GM13976 (cell line): Measurements from ENCODE around the gene LMNTD1.

ENCODE experiments used
- DNase-seq: peaks from one replicate; pipeline ENCODE4 v3.0.0; 2012; ENCODE audit warnings: low spot score
- CTCF ChIP-seq: IDR thresholded peaks from 2 replicates; pipeline ENCODE4 v1.5.1; 2012; ENCODE audit warnings: borderline replicate concordance, mild to moderate bottlenecking; ENCODE audit not compliant: insufficient read depth; ENCODE audit errors: extremely low read depth, missing control alignments, control extremely low read depth
- in situ Hi-C: fragments of 300-500 bp; cut with MboI; formaldehyde crosslinking; loops from one replicate; pipeline ENCODE4 v1.12.0; 2022; ENCODE audit warnings: low sequenced_read_pairs, mixed read lengths, inconsistent platforms; ENCODE audit not compliant: unreplicated experiment

Gene LMNTD1

DNA sequence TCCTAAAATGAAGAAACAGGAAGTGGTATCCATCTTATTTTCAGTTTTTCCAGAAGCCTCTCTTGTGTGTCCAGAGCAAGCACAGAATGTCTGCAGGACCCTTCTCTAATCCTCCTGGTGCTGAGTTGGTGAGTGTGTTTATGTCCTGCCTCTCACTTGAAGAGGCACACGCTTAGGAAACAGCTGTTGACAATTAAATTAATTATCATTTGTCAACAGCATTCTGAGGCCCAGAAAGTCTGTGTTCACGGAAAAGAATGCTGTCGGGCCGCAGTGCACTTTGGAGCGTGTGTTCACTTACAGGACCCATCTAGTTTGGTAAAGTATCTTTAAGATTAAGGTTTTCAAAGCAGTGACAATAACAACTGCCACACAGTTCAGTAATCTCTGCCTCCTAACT lies 70.5 kb downstream of the LMNTD1 start:
- TF ChIP-seq CTCF: no peak
- DNase-seq: no peak
- in situ Hi-C loops: no loop called here

DNA sequence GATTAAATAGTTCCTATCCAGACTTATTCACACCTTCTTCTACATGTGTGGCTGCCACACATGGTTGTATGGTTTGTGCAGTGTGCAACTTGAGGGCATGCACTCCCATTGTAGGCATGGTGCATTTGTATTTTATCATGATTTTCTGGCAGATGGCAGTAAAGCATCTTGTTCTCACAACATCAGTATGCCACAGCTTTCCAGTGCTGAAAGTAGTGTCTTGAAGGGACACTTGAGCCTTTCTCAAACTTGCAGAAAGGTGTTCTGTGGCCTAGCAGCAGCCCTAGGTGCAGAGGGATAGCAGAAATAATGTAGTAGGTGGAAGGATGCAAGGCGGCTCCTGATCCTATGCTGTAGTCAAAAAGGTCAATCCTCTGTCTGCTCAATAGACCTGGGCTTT lies 72.9 kb downstream of the LMNTD1 start:
- TF ChIP-seq CTCF: no peak
- DNase-seq: no peak
- in situ Hi-C loops: no loop called here

GRCh38 chr12:25477217-25477616 lies 75.9 kb downstream of the LMNTD1 start:
- in situ Hi-C loops: no loop called here
- no peak for DNase-seq
- TF ChIP-seq CTCF: no peak

GRCh38 chr12:25472453-25472852 lies 80.6 kb downstream of the LMNTD1 start:
- DNase-seq: no peak
- in situ Hi-C loops: no loop called here
- no peak for TF ChIP-seq CTCF

DNA sequence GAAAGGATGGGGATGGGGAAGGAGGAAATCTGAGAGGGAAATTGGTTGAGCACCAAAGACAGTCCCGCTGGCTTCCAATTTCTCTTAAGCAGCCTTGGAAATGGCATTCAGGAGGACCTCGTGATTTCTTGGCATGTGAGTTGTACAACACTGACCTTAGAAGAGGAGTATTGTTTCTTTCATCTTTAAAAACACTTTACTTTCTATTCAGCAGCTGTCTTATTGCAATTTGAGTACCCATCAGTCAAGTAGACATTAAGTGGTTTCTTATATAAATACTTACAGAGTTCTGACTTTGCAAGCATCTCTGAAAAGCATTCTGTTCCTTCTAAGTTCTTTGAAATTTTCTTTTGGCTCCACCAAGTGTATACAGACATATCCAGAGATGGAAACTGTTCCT lies 83.2 kb downstream of the LMNTD1 start:
- in situ Hi-C loops: no loop called here
- DNase-seq: no peak
- no peak for TF ChIP-seq CTCF

DNA sequence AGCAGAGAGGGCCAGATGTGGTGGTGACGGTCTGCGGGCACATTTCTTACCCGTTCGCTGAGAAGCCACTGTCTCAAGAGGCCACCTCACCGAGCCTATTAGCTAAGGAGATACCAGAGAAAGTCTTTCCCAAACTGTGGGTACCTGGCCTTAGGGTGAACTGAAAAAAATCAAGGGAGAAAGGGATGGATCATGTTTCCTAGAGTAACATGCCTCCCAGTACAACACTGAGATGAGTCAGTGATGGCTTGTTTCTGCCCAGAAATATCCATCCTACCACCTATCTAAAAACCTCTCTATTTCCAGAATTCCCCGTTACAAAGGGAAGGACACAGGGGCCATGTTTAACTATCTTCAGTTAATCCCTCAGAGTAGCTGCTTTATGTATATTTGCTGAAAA lies 83.7 kb downstream of the LMNTD1 start:
- DNase-seq: no peak
- TF ChIP-seq CTCF: no peak
- in situ Hi-C loops: no loop called here

DNA sequence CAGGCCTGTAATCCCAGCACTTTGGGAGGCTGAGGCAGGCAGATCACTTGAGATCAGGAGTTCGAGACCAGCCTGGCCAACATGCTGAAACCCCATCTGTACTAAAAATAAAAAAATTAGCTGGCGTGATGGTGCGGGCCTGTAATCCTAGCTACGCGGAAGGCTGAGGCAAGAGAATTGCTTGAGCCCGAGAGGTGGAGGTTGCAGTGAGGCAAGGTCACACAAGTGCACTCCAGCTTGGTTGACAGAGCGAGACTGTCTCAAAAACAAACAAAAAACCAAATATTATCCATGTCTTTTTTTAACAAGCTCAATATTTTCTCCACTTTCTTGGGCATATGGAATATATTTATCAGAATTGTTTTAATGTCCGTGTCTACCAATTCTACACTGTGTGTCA lies 89.6 kb downstream of the LMNTD1 start:
- no peak for TF ChIP-seq CTCF
- in situ Hi-C loops: no loop called here

More for the DNA sequence above, 89.6 kb downstream of the LMNTD1 start:
- DNase-seq: no peak
